HG02973 (cell line): Measurements from ENCODE around the gene FIS1.

ENCODE experiments used
- ATAC-seq: cut with Tn5 transposase; IDR thresholded peaks from one replicate; pipeline ENCODE4 v1.9.1; 2021; ENCODE audit warnings: moderate library complexity; ENCODE audit not compliant: unreplicated experiment

The FIS1 gene

GRCh38 chr7:101235050-101235449 is 9.8 kb downstream of the FIS1 start:
- no peak for ATAC-seq

GRCh38 chr7:101234636-101235035 is 10.2 kb downstream of the FIS1 start:
- ATAC-seq, result no peak

- ATAC-seq, result no peak
Measured at GRCh38 chr7:101233907-101234547, 10.9 kb downstream of the FIS1 start.

- no peak for ATAC-seq
Measured at GRCh38 chr7:101232141-101232850, 12.6 kb downstream of the FIS1 start.

GRCh38 chr7:101231644-101232043 is 13.2 kb downstream of the FIS1 start:
- ATAC-seq, result no peak

GRCh38 chr7:101226721-101227120 is 18.2 kb downstream of the FIS1 start:
- ATAC-seq, result no peak

GRCh38 chr7:101225650-101226049 is 19.2 kb downstream of the FIS1 start:
- ATAC-seq, result no peak

GRCh38 chr7:101223528-101223927 is 21.4 kb downstream of the FIS1 start:
- ATAC-seq, result no peak

- ATAC-seq, result no peak
Measured at GRCh38 chr7:101222275-101222830, 22.5 kb downstream of the FIS1 start.

GRCh38 chr7:101220295-101220694 is 24.6 kb downstream of the FIS1 start:
- no peak for ATAC-seq

GRCh38 chr7:101218236-101219125 is 26.4 kb downstream of the FIS1 start:
- ATAC-seq, result no peak

- peak; percentile 44 for ATAC-seq
Measured at GRCh38 chr7:101217388-101218235, 27.3 kb downstream of the FIS1 start, which contains the start of the genes PLOD3 and ZNHIT1. TSS of gene PLOD3 (minus strand) at chr7:101217581. CDS start at chr7:101217274, 307 bp downstream. TSS of gene ZNHIT1 (plus strand) at chr7:101218165. CDS start at chr7:101218196, 31 bp downstream.

GRCh38 chr7:101216860-101217387 is 28.0 kb downstream of the FIS1 start:
- peak; percentile 24 for ATAC-seq

- no peak for ATAC-seq
Measured at GRCh38 chr7:101216001-101216859, 28.7 kb downstream of the FIS1 start.

- ATAC-seq, result no peak
Measured at GRCh38 chr7:101212014-101212413, 32.9 kb downstream of the FIS1 start.

GRCh38 chr7:101211501-101211900 is 33.4 kb downstream of the FIS1 start:
- no peak for ATAC-seq

GRCh38 chr7:101210143-101210542 is 34.7 kb downstream of the FIS1 start:
- ATAC-seq, result no peak

GRCh38 chr7:101208794-101209193 is 36.1 kb downstream of the FIS1 start:
- no peak for ATAC-seq

GRCh38 chr7:101207459-101207858 is 37.4 kb downstream of the FIS1 start:
- ATAC-seq, result no peak
